RWPE1 (cell line): Measurements from ENCODE around the gene ZNF786.

Experiments used
- CTCF ChIA-PET: fragments of 350-600 bp; sonication (Branson Sonifier 250); formaldehyde crosslinking; extraction: SDS; loops from one replicate; lab custom pipeline; 2021; lab: Yijun Ruan, JAX
- POLR2A ChIA-PET: fragments of 400-600 bp; formaldehyde crosslinking; extraction: SDS; loops from one replicate; lab custom pipeline; 2020; ENCODE audit warnings: antibody characterized with exemption; ENCODE audit not compliant: low non-redundant PET; lab: Yijun Ruan, JAX
- DNase-seq: peaks from one replicate; pipeline ENCODE4 v3.0.0; 2012; ENCODE audit warnings: low spot score
- H3K27ac ChIP-seq: fragments of 450-650 bp; 2 replicates; pipeline ENCODE4 v1.5.1; 2017
- TF ChIP-seq, protein P1 (sequence below): fragments of 450-650 bp; conservative IDR thresholded peaks from 2 replicates; pipeline ENCODE4 v1.5.1; 2017; ENCODE audit warnings: low read depth, mild to moderate bottlenecking

Gene ZNF786

DNA sequence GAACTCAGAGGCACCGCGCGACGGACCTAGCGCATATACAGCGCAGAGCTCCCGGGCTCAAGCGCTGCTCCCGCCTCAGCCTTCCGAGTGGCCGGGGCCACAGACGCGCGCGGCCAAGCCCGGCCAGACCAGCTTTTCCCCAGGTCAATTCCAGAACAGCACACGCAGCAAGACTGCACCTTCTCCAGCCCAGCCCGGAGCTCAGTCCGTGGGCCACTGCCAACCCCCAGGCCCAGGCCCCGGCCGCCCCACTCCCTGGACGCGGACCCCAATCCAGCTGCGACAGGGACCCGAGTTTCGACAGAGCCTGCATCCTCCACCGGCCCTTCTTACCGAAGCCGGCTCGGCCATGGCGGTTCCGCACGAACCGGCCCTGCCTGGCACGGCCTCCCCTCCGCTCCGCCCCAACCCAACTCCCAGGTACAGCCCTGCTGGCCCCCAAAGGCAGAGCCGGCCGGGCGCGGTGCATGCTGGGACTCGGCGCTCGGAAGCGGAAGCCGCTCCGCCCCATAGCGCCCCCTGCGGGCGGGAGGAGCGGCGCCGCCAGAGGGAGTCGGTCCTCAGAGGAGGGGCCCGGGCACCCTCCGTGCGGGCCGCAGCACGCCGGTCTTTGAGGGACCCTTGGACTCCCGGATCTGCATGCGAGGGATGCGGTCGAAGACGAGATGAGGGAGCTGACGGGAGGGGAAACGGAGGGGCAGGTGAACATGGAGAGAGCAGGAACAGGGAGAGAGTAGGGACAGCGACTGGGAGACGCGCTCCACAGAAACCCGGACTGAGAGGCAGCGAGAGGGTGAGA is 35.5 kb upstream of the ZNF786 start, which contains the start of gene ZNF425:
ZNF425 (minus strand) TSS at position 462 of the 799 bp plus-strand sequence; CDS start at position 351, 111 bp downstream.
- DNase-seq: peak; percentile 88
- CTCF ChIA-PET: interaction anchor here (0.6 to 2.9 kb wide), 9 partner anchors 15 to 319 kb away, joined by 3 to 19 read pairs (median 3); partner anchors contain the start of genes ZNF282 and ZNF398
- POLR2A ChIA-PET: interaction anchor here (0.5 to 0.6 kb wide), 3 partner anchors 37 to 98 kb away, joined by 3 to 5 read pairs (median 4); partner anchors contain the start of gene PDIA4

DNA sequence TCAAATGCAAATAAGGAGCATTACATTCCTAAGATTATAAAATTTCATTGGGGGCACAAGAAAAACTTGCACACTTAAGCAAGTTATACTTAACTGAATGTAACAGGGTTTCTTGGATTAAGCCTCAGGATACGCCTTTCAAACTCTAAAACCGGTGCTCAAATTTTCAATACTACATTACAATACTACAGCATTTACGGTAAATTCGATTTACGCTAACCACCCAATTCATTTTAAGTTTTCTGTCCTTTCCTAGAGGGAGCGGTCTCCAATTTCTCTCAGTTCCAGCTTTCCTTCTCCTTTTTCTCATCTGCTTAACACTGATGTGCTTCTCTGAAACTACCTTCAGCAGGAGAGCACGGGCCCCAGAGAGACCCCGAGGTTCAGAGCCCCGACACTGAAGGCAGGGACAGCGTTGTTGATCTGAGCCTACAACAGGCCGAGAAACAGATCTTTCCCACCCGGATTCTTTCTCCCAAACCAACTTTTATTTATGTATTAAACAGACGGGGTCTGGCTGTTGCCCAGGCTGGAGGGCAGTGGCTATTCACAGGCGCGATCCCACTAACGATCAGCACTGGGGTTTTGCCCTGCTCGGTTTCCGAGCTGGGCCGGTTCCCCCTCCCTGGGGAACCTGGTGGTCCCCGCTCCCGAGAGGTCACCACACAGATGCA is 34.8 kb upstream of the ZNF786 start:
- ChIA-PET CTCF (interaction anchor here (0.6 to 2.9 kb wide), 7 partner anchors 16 to 120 kb away, joined by 3 to 19 read pairs (median 3); partner anchors contain the start of genes ZNF282 and ZNF398), POLR2A (interaction anchor here (0.5 to 0.6 kb wide), 2 partner anchors 59 to 97 kb away, joined by 3 to 4 read pairs; partner anchors contain the start of gene PDIA4)
- DNase-seq: peak; percentile 8
- H3K27ac ChIP-seq: peak overlapping the region; percentile 94
- TF ChIP-seq, protein P1, sequence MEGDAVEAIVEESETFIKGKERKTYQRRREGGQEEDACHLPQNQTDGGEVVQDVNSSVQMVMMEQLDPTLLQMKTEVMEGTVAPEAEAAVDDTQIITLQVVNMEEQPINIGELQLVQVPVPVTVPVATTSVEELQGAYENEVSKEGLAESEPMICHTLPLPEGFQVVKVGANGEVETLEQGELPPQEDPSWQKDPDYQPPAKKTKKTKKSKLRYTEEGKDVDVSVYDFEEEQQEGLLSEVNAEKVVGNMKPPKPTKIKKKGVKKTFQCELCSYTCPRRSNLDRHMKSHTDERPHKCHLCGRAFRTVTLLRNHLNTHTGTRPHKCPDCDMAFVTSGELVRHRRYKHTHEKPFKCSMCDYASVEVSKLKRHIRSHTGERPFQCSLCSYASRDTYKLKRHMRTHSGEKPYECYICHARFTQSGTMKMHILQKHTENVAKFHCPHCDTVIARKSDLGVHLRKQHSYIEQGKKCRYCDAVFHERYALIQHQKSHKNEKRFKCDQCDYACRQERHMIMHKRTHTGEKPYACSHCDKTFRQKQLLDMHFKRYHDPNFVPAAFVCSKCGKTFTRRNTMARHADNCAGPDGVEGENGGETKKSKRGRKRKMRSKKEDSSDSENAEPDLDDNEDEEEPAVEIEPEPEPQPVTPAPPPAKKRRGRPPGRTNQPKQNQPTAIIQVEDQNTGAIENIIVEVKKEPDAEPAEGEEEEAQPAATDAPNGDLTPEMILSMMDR: no peak

More for the DNA sequence above, 35.5 kb upstream of the ZNF786 start, which contains the start of gene ZNF425:
- TF ChIP-seq, protein P1: peak; percentile 99
- H3K27ac ChIP-seq: peak within 1 kb of the TSS; percentile 94

DNA sequence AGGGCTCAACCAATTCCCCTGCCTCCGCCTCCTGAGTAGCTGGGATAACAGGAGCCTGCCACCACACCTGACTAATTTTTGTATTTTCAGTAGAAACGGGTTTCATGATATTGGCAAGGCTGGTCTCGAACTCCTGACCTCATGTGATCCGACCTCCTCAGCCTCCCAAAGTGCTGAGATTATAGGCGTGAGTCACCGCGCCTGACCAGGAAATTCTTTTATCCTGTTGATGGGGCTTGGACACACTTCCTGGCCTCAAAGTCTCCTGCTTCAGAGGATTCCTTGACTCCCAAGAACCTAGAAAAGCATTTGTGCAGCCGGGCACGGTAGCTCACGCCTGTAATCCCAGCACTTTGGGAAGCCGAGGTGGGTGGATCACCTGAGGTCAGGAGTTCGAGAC is 19.5 kb upstream of the ZNF786 start:
- TF ChIP-seq, protein P1: no peak
- DNase-seq: no peak
- ChIA-PET POLR2A (no interaction called here), CTCF (no interaction called here)
- H3K27ac ChIP-seq: no peak overlapping the region

DNA sequence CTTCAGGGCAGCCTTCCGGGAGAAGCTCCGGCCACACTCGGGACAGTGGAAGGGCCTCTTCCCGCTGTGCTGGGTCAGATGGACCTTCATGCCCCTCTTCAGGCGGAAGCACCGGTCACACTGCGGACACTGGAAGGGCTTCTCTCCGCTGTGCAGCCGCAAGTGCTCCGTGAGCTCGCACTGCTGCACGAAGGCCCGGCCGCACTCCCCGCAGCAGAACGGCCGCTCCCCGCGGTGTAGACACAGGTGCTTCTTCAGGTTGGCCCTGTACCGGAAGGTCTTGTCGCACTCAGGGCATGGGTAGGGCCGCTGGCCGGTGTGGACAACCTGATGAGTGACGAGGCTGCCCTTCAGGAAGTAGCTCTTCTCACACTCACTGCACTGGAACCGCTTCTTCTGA is 14.2 kb upstream of the ZNF786 start:
- no peak overlapping the region for H3K27ac ChIP-seq
- ChIA-PET POLR2A (no interaction called here), CTCF (no interaction called here)
- TF ChIP-seq, protein P1: no peak
- no peak for DNase-seq

DNA sequence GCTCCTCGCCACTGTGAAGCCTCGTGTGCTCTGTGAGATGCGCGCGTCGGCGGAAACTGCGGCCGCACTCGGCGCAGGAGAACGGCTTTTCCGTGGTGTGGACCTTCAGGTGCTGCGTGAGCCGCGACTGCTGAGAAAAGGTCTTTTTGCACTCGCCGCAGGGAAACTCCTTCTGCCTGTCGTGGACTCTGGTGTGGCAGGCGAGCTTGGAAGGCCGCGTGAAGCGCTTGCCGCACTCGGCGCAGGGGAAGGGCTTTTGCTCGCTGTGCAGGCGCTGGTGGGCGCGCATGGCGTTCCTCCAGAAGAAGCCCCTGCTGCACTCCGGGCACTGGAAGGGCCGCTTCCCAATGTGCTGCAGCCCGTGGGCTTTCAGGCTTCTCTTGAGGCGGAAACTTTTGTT is 13.7 kb upstream of the ZNF786 start:
- no peak overlapping the region for H3K27ac ChIP-seq
- TF ChIP-seq, protein P1: no peak
- CTCF ChIA-PET: no interaction called here
- DNase-seq: no peak
- POLR2A ChIA-PET: no interaction called here

DNA sequence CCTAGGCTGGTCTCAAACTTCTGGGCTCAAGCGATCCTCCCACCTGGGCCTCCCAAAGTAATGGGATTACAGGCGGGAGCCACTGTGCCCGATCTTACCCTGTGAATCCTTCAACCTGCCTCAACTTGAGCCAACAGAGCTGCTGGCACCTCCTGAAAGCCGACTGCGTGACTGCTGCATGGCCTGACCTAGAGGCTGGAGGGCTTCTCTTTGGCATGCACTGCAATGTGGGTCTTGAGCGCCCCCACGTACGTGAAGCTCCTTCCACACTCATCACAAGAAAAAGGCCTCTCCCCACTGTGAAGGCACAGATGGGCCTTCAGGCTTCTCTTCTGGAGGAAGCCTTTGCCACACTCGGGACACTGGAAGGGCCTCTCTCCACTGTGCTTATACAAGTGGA is 12.9 kb upstream of the ZNF786 start:
- H3K27ac ChIP-seq: no peak overlapping the region
- TF ChIP-seq, protein P1: no peak
- ChIA-PET CTCF (no interaction called here), POLR2A (no interaction called here)
- no peak for DNase-seq
